Thyroid gland (tissue), 4 donors: ENCODE data around the gene YPEL3.

Source experiments
- CTCF ChIP-seq, 6 experiments: fragments of 200-600 bp in 3 of 6; fragments of 450-650 bp in 3 of 6; sonication (generic) in 3 of 6; IDR thresholded peaks; one replicate each; pipeline ENCODE4 v1.5.1; 2016 to 2019; ENCODE audit warnings: antibody characterized with exemption in 6 of 6, mild to moderate bottlenecking in 2 of 6, inconsistent platforms in 1 of 6, moderate library complexity in 1 of 6
- POLR2A ChIP-seq, 2 donors: fragments of 450-650 bp; IDR thresholded peaks; one replicate each; pipeline ENCODE4 v1.6.1; 2017; ENCODE audit warnings: antibody characterized with exemption in 2 of 2, mild to moderate bottlenecking in 2 of 2, moderate library complexity in 1 of 2

GRCh38 chr16:30082545-30083090, 13.4 kb downstream of the YPEL3 start:
- no peak for TF ChIP-seq CTCF (IDR thresholded peaks at IDR 0.05)
- TF ChIP-seq POLR2A (IDR thresholded peaks at IDR 0.05) = no peak
